Ishikawa (cell line): ENCODE results near the gene CNTNAP2.

Experiments
- CEBPB ChIP-seq: IDR thresholded peaks from 2 replicates; pipeline ENCODE4 v1.6.1; 2012
- CREB1 ChIP-seq: IDR thresholded peaks from 2 replicates; pipeline ENCODE4 v1.6.1; 2012; ENCODE audit warnings: low read depth
- EGR1 ChIP-seq: IDR thresholded peaks from 2 replicates; pipeline ENCODE4 v1.6.1; 2012
- EP300 ChIP-seq: IDR thresholded peaks from 2 replicates; pipeline ENCODE4 v1.6.1; 2012; ENCODE audit warnings: borderline replicate concordance
- FOXM1 ChIP-seq: IDR thresholded peaks from 2 replicates; pipeline ENCODE4 v1.6.1; 2012; ENCODE audit warnings: low read depth, borderline replicate concordance
- MAX ChIP-seq: IDR thresholded peaks from 2 replicates; pipeline ENCODE4 v1.6.1; 2012
- NFIC ChIP-seq: IDR thresholded peaks from 2 replicates; pipeline ENCODE4 v1.6.1; 2012
- RAD21 ChIP-seq: IDR thresholded peaks from 2 replicates; pipeline ENCODE4 v1.6.1; 2012; ENCODE audit warnings: low read depth
- REST ChIP-seq: IDR thresholded peaks from 2 replicates; pipeline ENCODE4 v1.6.1; 2012; ENCODE audit warnings: low read depth, mild to moderate bottlenecking
- TAF1 ChIP-seq: IDR thresholded peaks from 2 replicates; pipeline ENCODE4 v1.6.1; 2012; ENCODE audit warnings: low read depth, mild to moderate bottlenecking
- TCF12 ChIP-seq: IDR thresholded peaks from 2 replicates; pipeline ENCODE4 v1.6.1; 2012; ENCODE audit warnings: low read depth
- TEAD4 ChIP-seq: IDR thresholded peaks from 2 replicates; pipeline ENCODE4 v1.6.1; 2012
- USF1 ChIP-seq: IDR thresholded peaks from 2 replicates; pipeline ENCODE4 v1.6.1; 2012
- YY1 ChIP-seq: IDR thresholded peaks from 2 replicates; pipeline ENCODE4 v1.6.1; 2012; ENCODE audit warnings: low read depth
- ZBTB7A ChIP-seq: IDR thresholded peaks from 2 replicates; pipeline ENCODE4 v1.6.1; 2012; ENCODE audit warnings: low read depth

Gene CNTNAP2

GRCh38 chr7:146150153-146150552 is 33.6 kb downstream of the CNTNAP2 start:
- TF ChIP-seq CREB1 (no peak), FOXM1 (no peak), REST (no peak)

GRCh38 chr7:146172112-146172511 is 55.5 kb downstream of the CNTNAP2 start:
- TF ChIP-seq RAD21 = no peak
- no peak for TF ChIP-seq USF1
- TF ChIP-seq MAX = no peak
- no peak for TF ChIP-seq TCF12
- TF ChIP-seq FOXM1 = no peak
- no peak for TF ChIP-seq ZBTB7A
- TF ChIP-seq YY1 = no peak
- no peak for TF ChIP-seq REST
- no peak for TF ChIP-seq CREB1
- TF ChIP-seq CEBPB = no peak
- no peak for TF ChIP-seq TEAD4
- no peak for TF ChIP-seq EP300
- TF ChIP-seq TAF1 = no peak
- TF ChIP-seq EGR1 = no peak
- no peak for TF ChIP-seq NFIC

- TF ChIP-seq CEBPB (no peak), TCF12 (no peak), TAF1 (no peak), NFIC (no peak), YY1 (no peak), ZBTB7A (no peak), CREB1 (no peak), USF1 (no peak), EP300 (no peak), TEAD4 (no peak), RAD21 (no peak), EGR1 (no peak), FOXM1 (no peak)
Measured at GRCh38 chr7:146175716-146176115, 59.1 kb downstream of the CNTNAP2 start.

GRCh38 chr7:146176860-146177259 is 60.3 kb downstream of the CNTNAP2 start:
- no peak for TF ChIP-seq TEAD4
- TF ChIP-seq EGR1 = no peak
- TF ChIP-seq USF1 = no peak
- no peak for TF ChIP-seq YY1
- no peak for TF ChIP-seq ZBTB7A
- TF ChIP-seq RAD21 = no peak
- no peak for TF ChIP-seq CEBPB
- no peak for TF ChIP-seq FOXM1
- no peak for TF ChIP-seq EP300
- no peak for TF ChIP-seq MAX
- TF ChIP-seq TCF12 = no peak
- no peak for TF ChIP-seq CREB1
- TF ChIP-seq TAF1 = no peak
- TF ChIP-seq NFIC = no peak
- no peak for TF ChIP-seq REST

GRCh38 chr7:146177301-146177700 is 60.7 kb downstream of the CNTNAP2 start:
- TF ChIP-seq TEAD4 (no peak), CREB1 (no peak), TCF12 (no peak), USF1 (no peak), ZBTB7A (no peak), FOXM1 (no peak), CEBPB (no peak), YY1 (no peak), TAF1 (no peak), EP300 (no peak), RAD21 (no peak), REST (no peak), NFIC (no peak), MAX (no peak), EGR1 (no peak)
